ENCODE data around the gene LRIT1. TPM values are rescaled to one million over a fixed set of nuclear protein-coding genes. Genes with fewer than 3 reads are reported as not detected.
A peak's percentile ranks its signal among the peaks of the same experiment; 100 is the strongest.

The LRIT1 gene
- total and polyA plus RNA-seq, 2 experiments from 2014 or later: not detected

DNA sequence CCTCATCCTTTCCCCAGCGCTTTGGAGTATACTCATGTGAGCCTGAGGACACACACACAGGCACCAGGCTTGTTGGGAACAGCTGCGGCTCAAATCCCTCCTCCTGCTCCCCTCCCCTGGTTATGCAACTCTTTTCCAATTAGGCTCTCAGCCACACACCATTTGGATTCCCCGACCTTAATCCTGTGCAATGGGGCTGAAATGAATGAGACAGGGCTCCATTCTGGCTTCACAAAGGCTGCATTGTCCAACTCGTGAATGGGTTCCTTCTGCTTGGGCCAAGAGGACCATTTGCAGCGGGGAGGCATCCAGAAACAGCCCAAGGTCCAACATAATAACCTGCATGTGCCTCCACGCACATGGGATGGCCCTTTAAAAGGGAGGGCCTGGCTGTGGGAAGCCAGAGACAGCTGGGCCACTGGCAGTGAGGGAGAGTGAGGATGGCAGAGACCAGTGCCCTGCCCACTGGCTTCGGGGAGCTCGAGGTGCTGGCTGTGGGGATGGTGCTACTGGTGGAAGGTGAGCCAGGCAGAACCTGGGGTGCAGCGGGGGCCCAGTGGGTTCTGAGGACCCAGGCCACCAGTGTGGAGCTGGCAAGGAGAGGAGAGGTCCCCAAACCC lies 3.4 kb upstream of the LRIT1 start, which contains the start of gene RGR:
Gene RGR (plus strand): TSS at position 403 of the 620 bp plus-strand sequence. CDS start 38 bp downstream, at position 441.
- Histone ChIP-seq H3K4me2 (ENCODE audit: unreplicated experiment) (no peak within 1 kb of the TSS), H3K9me2 (ENCODE audit: insufficient read depth) (no peaks in the 10 kb centered on the region), H3K36me3 (ENCODE audit: low read depth) (no peaks in the 10 kb centered on the region), H3K9me3 (ENCODE audit: low read depth) (no peaks in the 10 kb centered on the region), H3K27me3 (replicated peaks; ENCODE audit: insufficient read depth) (0 out of 2 replicates have a peak, but pooled peaks cover 12% of the 10 kb centered on the region), H3K9ac (no peak within 1 kb of the TSS), H4K20me1 (ENCODE audit: insufficient read depth) (no peaks in the 10 kb centered on the region), H3K4me1 (ENCODE audit: insufficient read depth) (no peaks in the 10 kb centered on the region), H3F3A (ENCODE audit: insufficient read depth) (no peaks in the 10 kb centered on the region), H3K27ac (no peak within 1 kb of the TSS), H2AFZ (no peak within 1 kb of the TSS), H3K79me2 (ENCODE audit: insufficient read depth) (no peaks in the 10 kb centered on the region), H3K4me3 (no peak within 1 kb of the TSS)
- DNase-seq: no peak
- TF ChIP-seq EZH2 (IDR thresholded peaks at IDR 0.05; ENCODE audit: insufficient read depth, poor library complexity, severe bottlenecking): no peak
- no peak for TF ChIP-seq EZH2phosphoT487 (IDR thresholded peaks at IDR 0.05; ENCODE audit: insufficient read depth, low read depth)
- in situ Hi-C loops (cut with MboI): no loop called here
- WGBS, 2 experiments (ENCODE audit: low coverage in 1 of 2, low lambda C conversion rate in 2 of 2, missing lambda C conversion rate in 2 of 2): 2 to 5% methylated on average over 9 of the region's 9 CpGs

- DNase-seq: no peak
- no peak for TF ChIP-seq EZH2 (IDR thresholded peaks at IDR 0.05; ENCODE audit: insufficient read depth, poor library complexity, severe bottlenecking)
- no peak for TF ChIP-seq EZH2phosphoT487 (IDR thresholded peaks at IDR 0.05; ENCODE audit: insufficient read depth, low read depth)
- Histone ChIP-seq H3K36me3 (ENCODE audit: low read depth) (no peaks in the 10 kb centered on the region), H2AFZ (no peak overlapping the region), H3K79me2 (ENCODE audit: insufficient read depth) (no peaks in the 10 kb centered on the region), H3K4me2 (ENCODE audit: unreplicated experiment) (no peak overlapping the region), H3K4me1 (ENCODE audit: insufficient read depth) (no peaks in the 10 kb centered on the region), H3K9ac (no peak overlapping the region), H3K27me3 (replicated peaks; ENCODE audit: insufficient read depth) (peaks cover 16% of the 10 kb centered on the region; the same call in 1 of the 2 replicates), H3K27ac (no peak overlapping the region), H3K9me2 (ENCODE audit: insufficient read depth) (no peaks in the 10 kb centered on the region), H3F3A (ENCODE audit: insufficient read depth) (no peaks in the 10 kb centered on the region), H3K9me3 (ENCODE audit: low read depth) (no peaks in the 10 kb centered on the region), H4K20me1 (ENCODE audit: insufficient read depth) (no peaks in the 10 kb centered on the region), H3K4me3 (no peak overlapping the region)
- in situ Hi-C loops (cut with MboI): no loop called here
- WGBS, 2 experiments (ENCODE audit: low coverage in 1 of 2, low lambda C conversion rate in 2 of 2, missing lambda C conversion rate in 2 of 2): 69 to 77% methylated on average over 3 of the region's 3 CpGs
Observed at GRCh38 chr10:84243759-84244158, 2.4 kb upstream of the LRIT1 start.

GRCh38 chr10:84238909-84239308 lies 2.4 kb downstream of the LRIT1 start:
- no peak overlapping the region for H3K4me3 ChIP-seq
- in situ Hi-C loops (cut with MboI): no loop called here
- H3K9me3 ChIP-seq (ENCODE audit: low read depth): no peaks in the 10 kb centered on the region
- no peaks in the 10 kb centered on the region for H3K9me2 ChIP-seq (ENCODE audit: insufficient read depth)
- no peak overlapping the region for H3K4me2 ChIP-seq (ENCODE audit: unreplicated experiment)
- no peaks in the 10 kb centered on the region for H4K20me1 ChIP-seq (ENCODE audit: insufficient read depth)
- no peak overlapping the region for H3K27ac ChIP-seq
- 55 to 66% methylated on average over 3 of the region's 3 CpGs for WGBS, 2 experiments (ENCODE audit: low coverage in 1 of 2, low lambda C conversion rate in 2 of 2, missing lambda C conversion rate in 2 of 2)
- no peaks in the 10 kb centered on the region for H3F3A ChIP-seq (ENCODE audit: insufficient read depth)
- TF ChIP-seq EZH2 (IDR thresholded peaks at IDR 0.05; ENCODE audit: insufficient read depth, poor library complexity, severe bottlenecking): no peak
- no peak for TF ChIP-seq EZH2phosphoT487 (IDR thresholded peaks at IDR 0.05; ENCODE audit: insufficient read depth, low read depth)
- peaks cover 16% of the 10 kb centered on the region; the same call in 1 of the 2 replicates for H3K27me3 ChIP-seq (replicated peaks; ENCODE audit: insufficient read depth)
- no peak overlapping the region for H2AFZ ChIP-seq
- H3K36me3 ChIP-seq (ENCODE audit: low read depth): no peaks in the 10 kb centered on the region
- no peaks in the 10 kb centered on the region for H3K4me1 ChIP-seq (ENCODE audit: insufficient read depth)
- no peak for DNase-seq
- H3K9ac ChIP-seq: no peak overlapping the region
- no peaks in the 10 kb centered on the region for H3K79me2 ChIP-seq (ENCODE audit: insufficient read depth)

- no peaks in the 10 kb centered on the region for H4K20me1 ChIP-seq (ENCODE audit: insufficient read depth)
- H3K27ac ChIP-seq: no peak overlapping the region
- no peaks in the 10 kb centered on the region for H3K9me2 ChIP-seq (ENCODE audit: insufficient read depth)
- no peak overlapping the region for H3K9ac ChIP-seq
- H2AFZ ChIP-seq: no peak overlapping the region
- peak; percentile 17 for DNase-seq
- no peaks in the 10 kb centered on the region for H3K4me1 ChIP-seq (ENCODE audit: insufficient read depth)
- H3K36me3 ChIP-seq (ENCODE audit: low read depth): no peaks in the 10 kb centered on the region
- peaks cover 16% of the 10 kb centered on the region; the same call in 1 of the 2 replicates for H3K27me3 ChIP-seq (replicated peaks; ENCODE audit: insufficient read depth)
- H3K4me2 ChIP-seq (ENCODE audit: unreplicated experiment): no peak overlapping the region
- H3F3A ChIP-seq (ENCODE audit: insufficient read depth): no peaks in the 10 kb centered on the region
- 30 to 32% methylated on average over 48 to 50 of the region's 52 CpGs for WGBS, 2 experiments (ENCODE audit: low coverage in 1 of 2, low lambda C conversion rate in 2 of 2, missing lambda C conversion rate in 2 of 2)
- no peak overlapping the region for H3K4me3 ChIP-seq
- no peak for TF ChIP-seq EZH2 (IDR thresholded peaks at IDR 0.05; ENCODE audit: insufficient read depth, poor library complexity, severe bottlenecking)
- TF ChIP-seq EZH2phosphoT487 (IDR thresholded peaks at IDR 0.05; ENCODE audit: insufficient read depth, low read depth): no peak
- H3K9me3 ChIP-seq (ENCODE audit: low read depth): no peaks in the 10 kb centered on the region
- no peaks in the 10 kb centered on the region for H3K79me2 ChIP-seq (ENCODE audit: insufficient read depth)
- in situ Hi-C loops (cut with MboI): no loop called here
Observed at GRCh38 chr10:84237199-84238051, 3.9 kb downstream of the LRIT1 start.

Data from GM23248 (cell line).